ENCODE measurements around the gene BCAS1. TPM values are rescaled to one million over a fixed set of nuclear protein-coding genes. Genes with fewer than 3 reads are reported as not detected.
A peak's percentile ranks its signal among the peaks of the same experiment; 100 is the strongest.

The BCAS1 gene
- total RNA-seq, 1 experiment from 2014 or later: not detected

DNA sequence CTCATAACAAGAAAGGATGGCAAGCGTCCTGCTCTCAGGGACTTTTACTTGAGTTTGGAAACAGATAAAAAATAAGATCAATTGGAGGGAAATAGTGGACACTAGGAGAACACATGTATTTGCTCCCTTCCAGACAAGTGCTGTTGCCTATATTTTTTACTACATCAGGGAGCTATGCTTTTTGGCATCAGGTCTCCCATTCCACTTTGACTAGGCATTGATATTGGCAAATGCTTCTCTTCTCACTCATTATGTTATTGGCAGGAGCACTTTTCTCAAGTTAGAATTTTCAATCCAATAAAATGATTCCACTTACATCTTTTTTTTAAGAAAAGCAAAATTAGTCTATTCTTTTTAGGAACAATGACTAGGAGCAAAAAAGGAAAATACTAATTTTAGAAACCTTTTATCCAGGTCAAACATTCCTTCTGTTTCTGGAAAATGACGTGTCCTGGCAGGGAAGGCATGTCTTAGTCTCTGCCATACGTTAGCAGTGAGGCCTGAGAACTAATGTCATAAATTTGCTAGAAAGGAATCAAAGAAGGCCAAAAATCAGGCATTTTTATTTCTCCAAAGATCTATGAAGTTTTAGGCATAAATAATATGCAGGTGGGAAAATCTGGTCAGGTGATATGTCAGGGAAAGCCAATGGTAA, 21.4 kb downstream of the BCAS1 start:
- no peak for DNase-seq (ENCODE audit: low read depth)

DNA sequence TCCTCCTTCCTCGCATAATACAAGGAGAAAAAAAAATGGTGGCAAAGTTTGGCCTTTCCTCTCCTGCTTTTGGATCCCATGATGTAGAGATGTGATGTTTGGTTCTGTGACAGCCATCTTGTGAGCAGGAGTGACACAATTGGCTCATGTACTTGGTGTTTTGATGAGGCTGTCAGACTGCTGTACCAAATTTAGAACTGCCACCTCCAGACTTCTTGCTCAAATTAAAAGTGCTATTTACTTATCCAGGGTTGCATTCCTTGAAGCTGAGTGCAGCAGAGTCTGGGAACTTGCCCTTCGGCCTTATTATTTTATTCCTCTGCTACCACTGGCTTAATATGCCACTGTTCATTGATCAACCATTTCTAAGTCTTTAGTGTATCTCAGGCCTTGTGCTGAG, 21.9 kb downstream of the BCAS1 start:
- DNase-seq (ENCODE audit: low read depth): no peak

DNA sequence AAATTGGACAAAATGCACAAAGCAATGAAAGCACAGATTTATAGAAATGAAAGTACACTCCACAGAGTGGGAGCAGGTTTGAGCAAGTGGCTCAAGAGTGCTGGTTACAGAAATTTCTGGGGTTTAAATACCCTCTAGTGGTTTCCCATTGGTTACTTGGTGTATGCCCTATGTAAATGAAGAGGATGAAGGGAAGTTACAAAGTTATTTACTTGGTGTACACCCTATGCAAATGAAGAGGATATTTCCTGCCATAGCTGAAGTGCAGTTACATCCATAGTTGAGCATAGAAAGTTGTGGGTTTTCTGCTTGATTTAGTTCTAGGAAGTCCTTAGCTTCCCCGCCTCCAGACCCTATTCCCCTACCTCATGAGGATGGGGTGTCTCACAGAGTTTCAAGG, 22.7 kb downstream of the BCAS1 start:
- no peak for DNase-seq (ENCODE audit: low read depth)

DNA sequence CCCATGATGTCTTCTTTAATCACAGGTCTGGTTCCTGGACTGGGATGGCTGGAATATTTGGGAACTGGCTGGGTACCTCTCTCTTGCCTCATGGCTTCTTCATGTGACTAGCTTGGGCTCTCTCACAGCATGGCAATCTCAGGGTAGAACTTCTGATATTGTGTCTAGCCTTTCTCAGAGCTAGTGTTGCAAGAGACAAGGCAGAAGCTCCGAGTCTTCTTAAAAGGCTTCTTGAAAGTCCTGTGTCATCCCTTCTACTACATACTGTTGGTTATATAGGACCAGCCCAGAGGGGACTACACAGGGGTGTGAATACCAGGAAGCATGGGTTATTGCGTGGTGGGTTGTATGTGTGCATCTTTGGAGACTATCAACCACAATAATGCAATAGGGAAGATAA, 23.3 kb downstream of the BCAS1 start:
- no peak for DNase-seq (ENCODE audit: low read depth)

DNA sequence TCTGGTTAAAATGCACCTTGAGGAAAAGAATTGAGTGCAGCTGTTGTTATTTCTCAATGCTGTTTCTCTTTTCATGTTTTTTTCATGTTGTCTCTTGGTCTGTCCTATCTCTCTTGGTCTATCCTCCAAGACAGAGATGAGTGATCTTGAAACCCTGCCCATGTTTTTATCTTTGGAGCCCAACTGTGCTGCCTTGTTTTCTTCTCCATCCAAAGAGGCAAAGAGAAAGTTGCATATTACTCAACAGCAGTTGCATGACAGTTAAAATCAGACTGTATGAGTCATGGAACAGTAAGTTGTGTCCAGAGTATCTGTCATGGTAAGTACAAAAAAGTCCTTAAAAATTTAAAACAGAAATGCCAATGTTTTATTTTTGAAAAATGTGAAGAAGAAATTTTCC, 26.2 kb downstream of the BCAS1 start:
- peak; percentile 78 for DNase-seq (ENCODE audit: low read depth)

DNA sequence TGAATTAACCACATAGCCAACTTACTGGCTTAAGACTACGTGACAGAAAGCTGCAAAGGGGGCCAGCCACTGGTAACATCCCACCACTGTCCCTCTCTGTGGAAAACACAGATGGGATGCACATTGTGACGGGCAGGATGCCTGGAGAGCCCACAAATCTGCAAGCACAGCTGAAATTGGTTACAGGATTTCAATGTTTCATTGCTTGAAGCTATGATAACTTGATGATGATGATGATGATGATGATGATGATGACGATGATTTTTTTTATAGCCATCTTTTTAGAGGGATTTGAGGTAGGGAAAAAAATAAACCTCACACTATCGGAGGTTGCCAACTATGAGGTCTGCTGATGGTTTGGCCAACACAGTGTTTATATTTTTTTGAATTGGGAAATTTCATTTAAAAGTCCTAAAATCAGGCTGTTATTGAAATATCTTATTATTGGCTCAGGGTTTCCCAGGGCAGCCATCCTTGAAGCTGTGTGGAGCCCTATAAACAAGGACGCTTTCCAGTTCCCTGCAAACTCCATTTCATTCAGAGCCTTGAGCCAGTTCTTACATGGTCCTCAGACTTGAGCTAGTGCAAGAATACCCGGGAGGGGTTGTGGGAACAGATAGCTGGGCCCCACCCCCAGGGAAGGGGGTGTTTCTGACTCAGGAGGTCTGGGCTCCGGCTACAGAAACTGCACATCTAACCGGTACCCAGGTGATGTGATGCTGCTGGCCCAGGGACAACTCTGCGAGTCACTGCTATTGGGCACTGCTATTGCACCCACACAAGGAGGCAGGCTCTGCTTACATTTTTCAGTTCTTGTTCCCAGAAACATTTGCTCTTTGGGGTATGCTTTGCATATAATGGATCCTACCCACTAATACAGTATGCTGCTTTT, 27.1 kb downstream of the BCAS1 start:
- no peak for DNase-seq (ENCODE audit: low read depth)

DNA sequence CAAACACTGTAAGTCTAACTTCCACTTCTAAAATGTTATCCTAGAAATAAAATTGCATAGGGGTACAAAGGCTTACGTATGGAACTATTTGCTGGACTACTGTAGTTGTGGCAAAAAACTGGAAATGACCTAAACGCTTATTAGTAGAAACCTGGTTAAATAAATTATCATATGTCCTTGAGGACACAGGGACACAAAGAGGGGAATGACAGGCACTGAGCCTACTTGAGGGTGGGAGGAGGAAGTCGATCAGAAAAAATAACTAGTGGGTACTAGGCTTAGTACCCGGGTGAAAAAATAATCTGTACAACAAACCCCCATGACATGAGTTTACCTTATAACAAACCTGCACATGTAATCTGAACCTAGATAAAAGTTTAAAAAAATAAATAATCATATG, 28.4 kb downstream of the BCAS1 start:
- DNase-seq (ENCODE audit: low read depth): no peak

DNA sequence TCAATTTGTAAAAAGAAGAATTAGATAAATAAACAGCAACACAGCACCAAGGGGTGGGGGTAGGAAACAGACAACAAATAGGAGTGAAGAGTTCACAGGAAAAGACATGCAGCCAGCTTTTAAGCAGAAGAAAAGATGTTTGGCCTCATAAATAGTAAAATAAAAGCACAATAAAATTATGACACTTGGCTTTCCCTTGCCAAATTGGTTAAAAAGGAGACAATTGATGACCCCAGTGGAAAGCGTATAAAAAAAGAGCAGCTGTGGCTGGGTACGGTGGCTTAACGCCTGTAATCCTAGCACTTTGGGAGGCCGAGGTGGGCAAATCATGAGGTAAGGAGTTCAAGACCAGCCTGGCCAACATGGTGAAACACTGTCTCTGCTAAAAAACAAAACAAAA, 29.1 kb downstream of the BCAS1 start:
- DNase-seq (ENCODE audit: low read depth): no peak

DNA sequence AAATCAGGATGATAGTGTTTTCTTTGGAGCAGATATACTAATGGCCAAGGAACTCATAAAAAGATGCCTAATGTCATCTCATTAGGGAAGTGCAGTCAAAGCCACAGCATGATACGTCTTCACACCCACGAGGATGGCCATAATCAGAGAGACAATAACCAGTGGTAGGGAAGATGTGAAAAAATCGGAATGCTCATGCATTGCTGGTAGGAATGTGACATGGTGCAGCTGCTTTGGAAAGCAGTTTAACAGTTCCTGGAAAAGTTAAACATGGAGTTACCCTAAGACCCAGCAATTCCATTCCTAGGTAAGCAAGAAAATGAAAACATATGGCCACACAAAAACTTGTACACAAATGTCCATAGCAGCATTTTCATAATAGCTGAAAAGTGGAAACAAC, 29.9 kb downstream of the BCAS1 start:
- DNase-seq (ENCODE audit: low read depth): no peak

DNA sequence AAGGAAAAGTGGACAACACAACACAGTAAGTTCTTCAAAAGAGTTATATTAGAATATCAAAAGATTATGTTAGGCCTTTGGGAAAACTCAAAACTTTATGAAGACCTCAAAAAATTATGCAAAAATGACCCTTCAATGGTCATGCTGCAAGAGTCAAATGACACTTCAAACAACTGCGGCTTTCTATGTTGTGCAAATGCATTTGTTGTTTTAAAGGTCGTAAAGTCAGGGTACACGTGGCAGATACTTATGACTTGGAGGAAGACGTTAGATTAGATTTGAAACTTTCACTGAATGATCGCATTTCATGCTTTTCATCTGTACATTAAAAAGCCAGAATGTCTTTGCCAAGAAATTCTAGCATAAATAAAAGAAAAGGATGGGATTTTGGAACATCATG, 31.4 kb downstream of the BCAS1 start:
- no peak for DNase-seq (ENCODE audit: low read depth)

DNA sequence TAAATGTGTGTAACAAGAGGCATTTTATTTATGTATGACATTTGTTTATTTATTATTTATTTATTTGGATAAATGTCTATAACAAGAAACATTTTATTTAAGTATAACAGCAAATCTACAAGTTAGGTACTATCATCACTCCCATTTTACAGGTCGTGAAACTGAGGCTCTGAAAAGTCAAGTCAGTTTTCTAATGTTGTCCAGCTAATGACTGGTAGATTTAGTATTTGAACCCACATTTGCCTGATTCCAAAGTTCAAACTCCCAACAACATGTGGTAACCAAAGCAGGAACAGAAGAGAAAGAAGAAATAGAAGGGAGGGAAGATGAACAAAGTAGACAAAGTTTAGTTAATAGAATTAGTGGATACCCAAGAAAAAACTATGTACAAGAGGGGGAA, 32.9 kb downstream of the BCAS1 start:
- no peak for DNase-seq (ENCODE audit: low read depth)

DNA sequence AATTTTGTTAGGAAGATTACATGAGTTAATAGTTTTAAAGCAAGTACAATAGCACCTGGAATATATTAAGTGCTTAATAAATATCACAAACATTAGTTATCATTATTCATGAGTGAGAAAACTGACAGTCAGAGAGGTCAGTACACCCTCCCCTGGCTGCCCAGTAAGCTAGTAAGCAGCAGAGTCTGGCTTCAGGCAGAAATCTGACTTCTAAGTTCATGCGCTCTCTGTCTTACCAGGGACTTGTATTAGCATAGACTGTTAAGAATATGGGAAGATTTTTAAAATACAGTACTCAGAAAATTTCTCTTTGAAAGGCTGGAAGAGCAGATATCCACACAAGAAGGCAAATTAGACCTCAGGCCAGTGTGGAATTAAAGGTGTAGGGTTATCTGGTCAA, 40.8 kb downstream of the BCAS1 start:
- DNase-seq (ENCODE audit: low read depth): no peak

DNA sequence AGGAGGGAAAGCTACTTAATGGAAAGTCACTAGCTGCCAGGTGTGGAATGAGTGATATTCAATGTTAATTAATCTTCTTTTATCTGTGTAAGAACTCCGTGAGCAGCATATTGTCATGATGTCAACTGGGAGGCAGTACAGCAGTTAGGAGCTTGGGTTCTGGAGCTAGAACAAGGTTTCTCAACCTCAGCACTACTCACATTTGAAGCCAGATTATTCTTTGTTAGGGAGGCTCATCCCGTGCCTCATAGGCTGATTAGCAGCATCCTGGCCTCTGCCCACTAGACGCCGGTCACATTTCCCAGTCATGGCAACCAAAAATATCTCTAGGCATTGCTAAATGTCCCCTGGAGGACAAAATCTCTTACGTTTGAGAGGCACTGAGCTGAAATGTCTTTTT, 41.2 kb downstream of the BCAS1 start:
- DNase-seq (ENCODE audit: low read depth): no peak

DNA sequence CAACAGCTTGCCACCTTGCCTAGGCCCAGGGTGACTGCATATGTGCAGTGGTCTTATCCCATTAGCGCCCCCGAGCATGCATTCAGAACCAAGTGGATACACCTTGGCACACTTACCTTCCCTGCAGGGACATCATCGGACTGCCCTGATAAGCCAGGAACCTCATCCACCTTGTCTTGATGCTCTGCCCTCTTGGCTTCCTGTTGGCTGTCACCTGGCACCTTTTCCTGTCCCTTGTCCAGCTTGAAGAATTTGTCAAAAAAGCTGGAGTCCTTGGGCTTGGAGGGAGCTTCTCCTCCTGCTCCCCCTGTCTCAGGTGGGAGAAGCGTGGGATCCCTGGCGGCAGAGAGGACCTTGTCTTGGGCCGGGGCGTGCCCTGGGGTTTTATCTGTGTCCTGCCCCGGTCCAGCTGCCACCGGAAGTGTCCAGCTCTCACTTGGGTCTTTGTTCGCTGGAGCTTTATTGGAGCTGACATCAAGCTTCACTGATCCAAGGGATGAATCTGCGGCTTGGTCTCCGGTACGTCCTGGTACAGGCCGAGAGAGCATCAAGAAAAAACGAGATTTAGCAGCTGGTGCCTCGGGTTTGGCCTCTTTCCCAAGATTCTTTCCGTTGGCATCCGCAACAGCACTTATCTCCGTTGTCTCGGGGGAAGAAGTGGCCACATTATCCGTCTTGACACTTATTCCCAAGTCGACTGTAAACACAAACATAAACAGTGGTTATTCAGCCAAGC, 42.0 kb downstream of the BCAS1 start:
- peak; percentile 3 for DNase-seq (ENCODE audit: low read depth)

DNA sequence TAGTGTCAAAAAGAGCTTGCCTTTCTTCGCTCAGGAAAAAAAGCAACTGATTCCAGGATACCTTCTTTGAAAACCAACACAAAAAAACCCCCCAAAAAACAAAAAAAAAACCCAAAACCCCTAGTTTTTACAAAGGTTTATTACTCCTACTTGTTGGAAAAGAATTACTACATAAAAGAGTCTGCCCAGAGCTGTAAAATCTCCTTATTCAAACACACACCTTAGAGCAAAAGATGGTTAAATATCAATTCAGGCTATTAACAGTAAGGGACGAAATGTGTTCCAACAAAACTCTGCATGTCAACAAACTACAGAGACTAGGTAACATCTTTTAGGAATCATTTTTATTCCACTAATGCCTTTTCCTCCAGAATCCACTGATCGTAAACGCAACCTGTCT, 42.7 kb downstream of the BCAS1 start:
- DNase-seq (ENCODE audit: low read depth): no peak

DNA sequence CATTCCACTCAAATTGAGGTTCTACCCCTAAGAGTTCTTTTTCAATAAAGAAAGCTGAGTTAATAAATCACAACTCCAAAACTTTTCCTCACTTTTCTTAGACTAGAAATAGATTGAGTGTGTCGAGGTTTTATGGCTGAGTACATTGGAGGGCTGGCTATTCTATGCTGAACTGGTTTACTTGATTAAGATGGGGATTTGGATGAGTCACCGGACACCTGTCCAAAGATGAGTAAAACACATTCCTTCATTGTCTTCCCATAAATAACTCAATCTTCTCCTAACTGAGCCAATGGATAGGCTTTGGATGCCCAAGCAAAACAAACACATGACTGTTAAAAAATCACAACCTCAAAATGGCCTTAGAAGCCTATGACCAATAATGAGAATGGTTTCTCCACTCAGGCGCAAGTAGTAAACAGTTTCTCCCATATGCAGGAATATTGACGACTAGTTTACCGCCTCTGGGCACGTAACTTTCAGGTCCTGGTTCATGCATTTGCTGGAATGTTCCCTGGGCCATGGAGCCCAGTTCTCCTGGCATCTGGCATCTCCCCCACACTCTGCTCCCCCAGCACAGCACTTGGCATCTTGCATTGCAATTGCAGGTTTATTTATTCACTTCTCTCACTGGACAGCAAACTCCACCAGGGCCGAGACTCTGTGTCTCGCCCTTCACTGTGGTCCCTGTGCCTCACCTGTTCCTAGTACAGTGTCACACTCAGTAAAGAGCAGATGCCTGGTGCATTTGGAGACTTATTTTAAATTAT, 43.9 kb downstream of the BCAS1 start:
- DNase-seq (ENCODE audit: low read depth): peak; percentile 18

DNA sequence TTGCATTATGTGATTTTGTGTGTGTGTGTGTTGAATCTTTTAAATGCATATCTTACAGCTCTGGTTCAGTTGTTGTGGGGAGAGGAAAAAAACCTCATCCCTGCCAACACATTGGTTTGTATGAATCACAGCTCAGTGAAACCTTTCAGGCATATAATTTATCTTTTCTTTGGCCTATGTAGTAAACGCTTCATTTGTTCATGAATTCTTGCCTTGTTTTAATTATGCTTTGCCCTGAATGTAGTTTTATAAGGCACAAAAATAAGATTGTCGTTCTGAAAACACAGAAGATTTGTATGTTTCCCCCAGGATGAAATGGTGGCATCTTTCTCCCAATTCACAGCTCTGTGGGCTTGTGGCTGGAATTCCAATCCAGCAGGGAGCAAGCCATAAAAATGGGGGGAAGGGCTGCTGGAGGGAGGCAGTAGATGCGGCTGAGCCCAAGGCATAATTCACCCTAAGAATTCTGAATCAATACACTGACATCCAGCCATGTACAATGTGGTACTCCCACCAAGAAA, 45.1 kb downstream of the BCAS1 start:
- no peak for DNase-seq (ENCODE audit: low read depth)

DNA sequence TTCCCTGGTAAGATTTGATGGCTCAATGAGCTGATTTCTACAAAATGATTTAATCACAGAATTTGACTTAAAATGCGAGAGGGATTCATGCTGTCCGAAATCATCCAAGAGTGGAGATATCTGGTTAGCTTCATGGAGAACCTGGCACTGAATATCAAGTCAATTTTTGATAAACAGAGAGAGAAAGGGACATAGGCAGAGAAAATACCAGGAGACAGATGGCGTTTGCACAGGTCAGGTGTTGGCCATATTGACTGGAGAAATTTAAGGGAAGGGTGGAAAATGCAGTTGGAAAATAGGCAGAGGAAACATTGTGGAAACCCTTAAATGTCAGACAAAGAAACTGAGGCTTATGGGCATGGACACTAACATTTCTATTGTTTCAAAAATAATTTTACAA, 47.0 kb downstream of the BCAS1 start:
- no peak for DNase-seq (ENCODE audit: low read depth)

DNA sequence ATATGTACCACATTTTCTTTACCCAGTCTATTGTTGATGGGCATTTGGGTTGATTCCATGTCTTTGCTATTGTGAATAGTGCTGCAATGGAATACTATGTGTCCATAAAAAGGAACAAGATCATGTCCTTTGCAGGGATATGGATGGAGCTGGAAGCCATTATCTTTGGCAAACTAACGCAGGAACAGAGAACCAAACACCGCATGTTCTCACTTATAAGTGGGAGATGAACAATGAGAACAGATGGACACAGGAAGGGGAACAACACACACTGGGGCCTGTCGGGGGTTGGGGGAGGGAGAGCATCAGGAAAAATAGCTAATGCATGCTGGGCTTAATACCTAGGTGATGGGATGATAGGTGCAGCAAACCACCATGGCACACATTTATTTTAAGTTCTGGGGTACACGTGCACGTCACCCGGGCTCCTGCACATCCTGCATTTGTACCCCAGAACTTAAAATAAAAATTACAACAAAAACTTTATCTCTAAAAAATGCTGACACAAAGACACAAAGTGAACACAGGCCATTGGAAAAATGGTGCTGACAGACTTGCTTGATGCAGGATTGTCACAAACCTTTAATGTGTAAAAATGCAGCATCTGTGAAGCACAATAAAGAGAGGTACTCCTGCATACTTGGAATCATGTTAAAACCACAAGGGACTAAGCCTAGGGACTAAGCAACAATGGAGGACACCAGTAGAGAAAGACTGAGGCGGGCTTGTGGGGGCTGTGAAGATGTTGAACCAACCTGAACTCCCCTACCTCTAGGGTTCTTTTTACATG, 48.8 kb downstream of the BCAS1 start:
- DNase-seq (ENCODE audit: low read depth): no peak

DNA sequence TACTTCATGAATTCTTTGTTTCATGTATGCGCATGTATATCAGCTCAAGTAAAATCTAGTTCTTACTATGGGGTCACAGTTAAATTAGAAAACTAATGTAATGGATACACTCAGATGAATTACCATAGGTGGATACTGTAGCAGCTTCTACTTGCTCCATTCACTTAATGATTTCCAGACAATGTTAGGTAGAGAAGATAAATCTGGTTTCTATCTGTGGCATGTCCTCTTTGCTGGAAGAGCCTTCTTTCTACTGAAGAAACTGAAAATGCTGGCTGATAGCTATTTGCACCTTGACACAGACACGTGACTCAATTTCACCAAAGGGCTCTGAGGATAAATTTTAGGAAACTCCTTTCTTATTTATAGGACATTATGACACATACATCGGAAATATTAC, 49.5 kb downstream of the BCAS1 start:
- no peak for DNase-seq (ENCODE audit: low read depth)

DNA sequence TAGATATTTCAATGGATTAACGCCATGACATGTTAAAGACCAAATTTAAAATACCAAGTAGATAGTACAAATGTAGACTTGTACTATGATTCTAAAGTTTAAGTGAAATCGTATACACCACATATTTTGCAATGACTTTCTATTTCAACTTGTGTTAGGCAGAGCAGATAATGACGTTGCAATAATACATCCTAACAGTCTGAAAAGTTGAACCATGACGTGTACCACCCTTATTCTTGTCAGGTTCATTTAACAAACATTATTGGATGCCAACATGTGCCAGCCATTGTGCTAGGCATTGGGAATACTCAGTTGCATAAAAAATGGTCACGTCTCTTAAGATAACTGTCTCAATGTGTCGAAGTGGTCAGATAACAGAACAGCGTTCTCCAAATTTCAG, 50.0 kb downstream of the BCAS1 start:
- DNase-seq (ENCODE audit: low read depth): no peak
